Heart left ventricle (tissue), 16 donors: Measurements from ENCODE around the gene HDAC4. TPM values are rescaled to one million over a fixed set of nuclear protein-coding genes. Genes with fewer than 3 reads are reported as not detected.

ENCODE experiments used
- ATAC-seq, 4 donors: fragments of 200-7000 bp; cut with Tn5 transposase; one replicate each; pipeline ENCODE4 v1.9.1; 2020 to 2022; ENCODE audit warnings: moderate library complexity in 4 of 4, mild to moderate bottlenecking in 3 of 4, moderate number of reproducible peaks in 1 of 4
- DNase-seq, 5 donors: peaks; one replicate each; pipeline ENCODE4 v3.0.0-alpha.2; 2020
- H3K27ac ChIP-seq, 12 donors: fragments of 200-600 bp; sonication (generic) in 4 of 12; one replicate each; pipeline versions ENCODE4 v1.5.0 to v1.8.0; 2016 to 2022; ENCODE audit warnings: mild to moderate bottlenecking in 2 of 12
- H3K27me3 ChIP-seq, 9 donors: fragments of 200-600 bp; sonication (generic) in 2 of 9; one replicate each; pipeline versions ENCODE4 v1.5.1 to v1.8.0; 2016 to 2022; ENCODE audit warnings: mild to moderate bottlenecking in 3 of 9
- H3K36me3 ChIP-seq, 9 donors: fragments of 200-600 bp; sonication (generic) in 2 of 9; one replicate each; pipeline versions ENCODE4 v1.5.0 to v1.8.0; 2018 to 2022; ENCODE audit warnings: mild to moderate bottlenecking in 2 of 9
- H3K4me1 ChIP-seq, 12 donors: fragments of 200-600 bp; sonication (generic) in 4 of 12; one replicate each; pipeline versions ENCODE4 v1.5.0 to v1.8.0; 2016 to 2022; ENCODE audit warnings: mild to moderate bottlenecking in 3 of 12
- H3K4me3 ChIP-seq, 12 donors: fragments of 200-600 bp; sonication (generic) in 4 of 12; one replicate each; pipeline versions ENCODE4 v1.5.0 to v1.8.0; 2017 to 2022; ENCODE audit warnings: mild to moderate bottlenecking in 9 of 12, moderate library complexity in 4 of 12
- H3K9me3 ChIP-seq, 12 donors: fragments of 200-600 bp; sonication (generic) in 4 of 12; one replicate each; pipeline versions ENCODE4 v1.5.0 to v1.8.0; 2016 to 2022; ENCODE audit warnings: mild to moderate bottlenecking in 1 of 12
- CTCF ChIP-seq, 12 donors: fragments of 200-600 bp; sonication (generic) in 4 of 12; IDR thresholded peaks; one replicate each; pipeline versions ENCODE4 v1.5.0 to v1.8.0; 2018 to 2022; ENCODE audit warnings: antibody characterized with exemption in 12 of 12, mild to moderate bottlenecking in 5 of 12
- POLR2A ChIP-seq, 2 donors: fragments of 450-650 bp; IDR thresholded peaks; one replicate each; pipeline ENCODE4 v1.6.1; 2017; ENCODE audit warnings: antibody characterized with exemption in 2 of 2, mild to moderate bottlenecking in 2 of 2, moderate library complexity in 2 of 2
- WGBS, 4 donors: extraction: QIAGEN DNeasy Blood & Tissue Kit in 2 of 4; methylation state at CpG; one replicate each; pipeline versions ENCODE4 v1.1.5 to v1.1.7; 2013 to 2018; 5-methylcytosine and 5-hydroxymethylcytosine counted together
- intact Hi-C, 10 donors: fragments of 100-400 bp; cut with DNase I; formaldehyde crosslinking; loops; one replicate each; pipeline versions ENCODE4 v1.11.1 to v1.14.2; 2022
- polyA plus RNA-seq, 2 donors: library from polyadenylated mRNA; stranded (reverse); fragments of 200-250 nt; gene quantifications; one replicate each; pipeline ENCODE4 v1.2.3, GENCODE V29; 2013
- total RNA-seq, 9 donors: library from RNA; depleted of rRNA in 2 of 9; stranded (reverse); fragments of >200 nt in 2 of 9; fragmentation: NEBNext Ultra II Directional in 3 of 9; extraction: Animal tissue kit (Norgen Biotek cat#: 25700) in 3 of 9; gene quantifications; one replicate each; pipeline versions ENCODE4 v1.1.0 to v1.2.4, GENCODE V29; 2016 to 2023
- donor health status: ischemic (EF 13 %, LVEDD 7.1; RV severe dilation, severe dysfunction).
- donor health status: healthy with polysubstance abuse.
- donor health status: DM: no; HTN: yes; CAD: no.
- donor health status: DM: no; HTN: no; CAD: no.
- donor health status: ischemic (EF 25% LVEDD 6.9; RV normal size, moderate dysfunction).
- donor health status: ischemic (EF 25% LVEDD 5.7; RV mildly dilated, moderate dysfunction).
- donor health status: healthy.
- donor health status: DM: yes; HTN: yes; CAD: no.
- donor health status: ischemic (EF 35%, LVEDD 5.7; RV mildly dilated, moderate dysfunction).
- donor health status: nonischemic (EF 11% LVEDD 7.7; RV severe dilation, severe dysfunction).
- donor health status: DM: yes; HTN: yes; CAD: no.
- donor health status: PGD.
- donor health status: ischemic (EF 29% LVEDD 5.4; RV normal size, mild dysfunction).
- donor health status: nonischemic (EF 23%, LVEDD 6.1; RV moderate dilation, normal function).

The HDAC4 gene
- total and polyA plus RNA-seq, 11 donors, result 13.9 to 37.6 (median 27.5) TPM

DNA sequence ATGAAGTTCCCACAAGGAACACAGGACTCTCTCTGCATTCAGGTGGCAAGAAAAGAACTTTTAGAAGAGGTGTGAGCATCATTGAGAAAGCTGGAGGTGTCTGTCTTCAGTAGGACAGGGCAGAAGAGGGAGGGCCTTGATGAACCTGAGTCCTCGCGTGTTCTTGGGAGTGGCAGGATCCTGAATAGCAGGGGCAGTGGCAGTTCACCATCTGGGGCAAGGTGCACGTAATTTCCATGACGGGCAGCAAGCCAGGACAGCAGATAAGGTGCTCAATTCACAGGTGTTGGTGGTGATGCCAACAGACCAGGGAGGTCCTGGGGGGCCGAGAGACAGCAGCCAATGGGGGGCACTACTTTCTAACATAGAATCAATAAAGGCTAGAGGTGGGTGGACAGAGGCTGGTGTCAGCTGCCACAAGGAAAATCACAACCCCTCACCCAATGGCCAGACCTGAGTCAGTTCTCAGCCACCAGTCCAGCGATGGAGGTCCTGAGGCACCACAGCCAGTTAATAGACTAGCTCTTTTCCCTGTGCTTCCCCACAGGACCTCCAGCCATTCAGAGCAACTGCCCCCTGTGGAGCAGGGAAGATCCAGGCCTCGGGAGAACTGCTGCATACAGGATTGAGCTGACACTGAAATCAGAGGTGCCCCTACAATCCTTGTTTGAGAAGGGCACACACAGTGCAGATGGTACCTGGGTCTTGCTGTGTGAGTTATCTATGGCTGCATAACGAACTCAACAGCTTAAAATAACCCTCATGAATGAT lies 10.9 kb upstream of the HDAC4 start:
- 75 to 79% (median 78%) methylated on average over 8 of the region's 8 CpGs for WGBS, 4 donors
- no peak for ATAC-seq

GRCh38 chr2:239411117-239411516 lies 10.3 kb upstream of the HDAC4 start:
- 81 to 91% (median 89%) methylated on average over 5 of the region's 5 CpGs for WGBS, 4 donors
- H3K9me3 ChIP-seq, result peaks cover 0 to 24% (median 7%) of the 10 kb centered on the region in 12 donors
- H3K4me3 ChIP-seq, result no peak overlapping the region
- TF ChIP-seq POLR2A (IDR thresholded peaks at IDR 0.05) (no peak), CTCF (IDR thresholded peaks at IDR 0.05) (no peak)
- no peaks in the 10 kb centered on the region for H3K4me1 ChIP-seq
- H3K36me3 ChIP-seq, result no peaks in the 10 kb centered on the region
- H3K27ac ChIP-seq, result no peak overlapping the region
- no peaks in the 10 kb centered on the region for H3K27me3 ChIP-seq
- intact Hi-C loops, result loop anchor here in 1 of 10 donors (10.0 kb wide), 1 partner anchor 386 kb away; no protein-coding TSS in a partner anchor
- ATAC-seq (no peak), DNase-seq (no peak)

More for the DNA sequence above, 10.9 kb upstream of the HDAC4 start:
- TF ChIP-seq CTCF (IDR thresholded peaks at IDR 0.05) (no peak), POLR2A (IDR thresholded peaks at IDR 0.05) (no peak)
- no peaks in the 10 kb centered on the region for H3K27me3 ChIP-seq
- intact Hi-C loops, result loop anchor here in 1 of 10 donors (10.0 kb wide), 1 partner anchor 387 kb away; no protein-coding TSS in a partner anchor
- H3K4me1 ChIP-seq, result no peaks in the 10 kb centered on the region
- H3K36me3 ChIP-seq, result no peaks in the 10 kb centered on the region
- H3K4me3 ChIP-seq, result no peak overlapping the region
- no peak overlapping the region for H3K27ac ChIP-seq
- peaks cover 0 to 24% (median 7%) of the 10 kb centered on the region in 12 donors for H3K9me3 ChIP-seq
- no peak for DNase-seq

DNA sequence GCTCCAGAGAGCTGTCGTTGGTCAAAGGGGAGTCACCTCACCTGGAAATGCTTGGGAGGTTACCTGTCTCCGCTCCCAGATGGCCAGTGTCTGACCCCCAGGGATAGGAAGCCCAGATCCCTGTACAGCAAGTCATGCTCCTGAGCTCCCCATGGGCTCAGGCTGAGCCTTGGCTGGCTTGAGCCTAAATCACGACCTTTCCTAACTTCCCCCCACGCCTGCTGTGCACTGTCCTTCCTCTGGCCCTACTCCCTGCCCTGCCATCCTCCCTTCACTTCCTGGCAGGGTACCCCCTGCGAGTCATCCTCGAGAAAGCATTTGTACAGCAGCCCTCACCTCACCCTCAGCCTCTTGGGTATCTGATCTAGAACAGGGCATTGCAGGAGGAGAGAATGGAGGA lies 9.2 kb upstream of the HDAC4 start:
- ATAC-seq (no peak), DNase-seq (no peak)
- WGBS, 4 donors, result 71 to 78% (median 77%) methylated on average over 6 of the region's 6 CpGs
- TF ChIP-seq POLR2A (IDR thresholded peaks at IDR 0.05) (no peak), CTCF (IDR thresholded peaks at IDR 0.05) (no peak)
- no peaks in the 10 kb centered on the region for H3K36me3 ChIP-seq
- H3K9me3 ChIP-seq, result peaks cover 0 to 24% (median 7%) of the 10 kb centered on the region in 12 donors
- no peak overlapping the region for H3K4me3 ChIP-seq
- intact Hi-C loops, result loop anchor here in 3 of 10 donors (10.0 kb wide), 3 partner anchors 375 to 725 kb away; partner anchors contain the start of gene COPS9 (in 1 of the 3)
- H3K27me3 ChIP-seq, result no peaks in the 10 kb centered on the region
- no peaks in the 10 kb centered on the region for H3K4me1 ChIP-seq
- H3K27ac ChIP-seq, result no peak overlapping the region

- H3K4me1 ChIP-seq, result peaks cover 0 to 7% (median 1%) of the 10 kb centered on the region in 12 donors
- intact Hi-C loops, result loop anchor here in 2 of 10 donors (10.0 kb wide), 2 partner anchors 372 to 728 kb away; partner anchors contain the start of gene COPS9 (in 1 of the 2)
Measured at GRCh38 chr2:239407112-239407511, 6.3 kb upstream of the HDAC4 start.

More at GRCh38 chr2:239407112-239407511, 6.3 kb upstream of the HDAC4 start:
- Histone ChIP-seq H3K36me3 (no peaks in the 10 kb centered on the region), H3K9me3 (peaks cover 0 to 8% (median 0%) of the 10 kb centered on the region in 12 donors), H3K27me3 (no peaks in the 10 kb centered on the region), H3K4me3 (no peak overlapping the region), H3K27ac (no peak overlapping the region)
- WGBS, 4 donors, result 51 to 69% (median 59%) methylated on average over 13 of the region's 13 CpGs
- ATAC-seq (no peak), DNase-seq (no peak)
- no peak for TF ChIP-seq CTCF (IDR thresholded peaks at IDR 0.05)
- TF ChIP-seq POLR2A (IDR thresholded peaks at IDR 0.05), result no peak
